H9 (cell line): ENCODE measurements around the gene MYO1E. TPM values are rescaled to one million over a fixed set of nuclear protein-coding genes. Genes with fewer than 3 reads are reported as not detected.

ENCODE experiments used
- DNase-seq: peaks from one replicate; pipeline ENCODE4 v3.0.0-alpha.2; 2017
- H2AFZ ChIP-seq: one replicate; pipeline ENCODE4 v1.6.1; 2013; ENCODE audit warnings: mild to moderate bottlenecking, low read length, control low read depth, moderate library complexity
- H2AK5ac ChIP-seq: 2 replicates; pipeline ENCODE4 v1.6.1; 2013; ENCODE audit warnings: low read length, control low read depth, mixed read lengths; ENCODE audit not compliant: insufficient read length
- H2BK120ac ChIP-seq: one replicate; pipeline ENCODE4 v1.6.1; 2013; ENCODE audit warnings: low read depth, mild to moderate bottlenecking, low read length, control low read depth, inconsistent platforms; ENCODE audit not compliant: poor library complexity, severe bottlenecking
- H2BK12ac ChIP-seq: 2 replicates; pipeline ENCODE4 v1.6.1; 2013; ENCODE audit warnings: low read length, control low read depth, mixed read lengths, low read depth; ENCODE audit not compliant: insufficient read length
- H2BK15ac ChIP-seq: 2 replicates; pipeline ENCODE4 v1.6.1; 2013; ENCODE audit warnings: low read depth, low read length, control low read depth
- H2BK20ac ChIP-seq: one replicate; pipeline ENCODE4 v1.6.1; 2013; ENCODE audit warnings: low read depth, mild to moderate bottlenecking, low read length, control low read depth, inconsistent platforms; ENCODE audit not compliant: poor library complexity, severe bottlenecking
- H2BK5ac ChIP-seq: 2 replicates; pipeline ENCODE4 v1.6.1; 2013; ENCODE audit warnings: low read length, control low read depth, mixed read lengths; ENCODE audit not compliant: insufficient read length
- H3K14ac ChIP-seq: 2 replicates; pipeline ENCODE4 v1.6.1; 2013; ENCODE audit warnings: low read length, control low read depth; ENCODE audit not compliant: insufficient read depth
- H3K18ac ChIP-seq: 2 replicates; pipeline ENCODE4 v1.6.1; 2013; ENCODE audit warnings: low read depth, mild to moderate bottlenecking, mixed read lengths, low read length, control low read depth; ENCODE audit not compliant: insufficient read length
- H3K23ac ChIP-seq: 2 replicates; pipeline ENCODE4 v1.6.1; 2013; ENCODE audit warnings: low read length, control low read depth, mixed read lengths, low read depth; ENCODE audit not compliant: insufficient read length
- H3K23me2 ChIP-seq: 2 replicates; pipeline ENCODE4 v1.6.1; 2013; ENCODE audit warnings: low read depth, mild to moderate bottlenecking, mixed read lengths, low read length, control low read depth; ENCODE audit not compliant: insufficient read length, poor library complexity, severe bottlenecking
- H3K27ac ChIP-seq: 2 replicates; pipeline ENCODE4 v1.5.1; 2013; ENCODE audit warnings: low read length, control low read depth, mixed read lengths, low read depth; ENCODE audit not compliant: insufficient read length
- H3K27me3 ChIP-seq: 2 replicates; pipeline ENCODE4 v1.6.1; 2013; ENCODE audit warnings: low read length, control low read depth, inconsistent platforms; ENCODE audit not compliant: insufficient read depth
- H3K4ac ChIP-seq: 2 replicates; pipeline ENCODE4 v1.6.1; 2013; ENCODE audit warnings: low read depth, mild to moderate bottlenecking, control low read depth, inconsistent platforms, low read length, moderate library complexity
- H3K4me1 ChIP-seq: 2 replicates; pipeline ENCODE4 v1.6.1; 2013; ENCODE audit warnings: low read length, control low read depth, inconsistent platforms; ENCODE audit not compliant: insufficient read depth
- H3K4me2 ChIP-seq: 2 replicates; pipeline ENCODE4 v1.6.1; 2013; ENCODE audit warnings: low read length, control low read depth, mixed read lengths; ENCODE audit not compliant: insufficient read length, insufficient read depth
- H3K56ac ChIP-seq: 2 replicates; pipeline ENCODE4 v1.6.1; 2013; ENCODE audit warnings: low read depth, mild to moderate bottlenecking, mixed read lengths, low read length, control low read depth; ENCODE audit not compliant: insufficient read length
- H3K79me1 ChIP-seq: 2 replicates; pipeline ENCODE4 v1.6.1; 2013; ENCODE audit warnings: low read depth, mild to moderate bottlenecking, moderate library complexity, low read length, control low read depth, inconsistent platforms; ENCODE audit not compliant: insufficient read depth, poor library complexity, severe bottlenecking
- H3K79me2 ChIP-seq: 2 replicates; pipeline ENCODE4 v1.6.1; 2013; ENCODE audit warnings: low read length, control low read depth, inconsistent platforms; ENCODE audit not compliant: insufficient read depth
- H3K9ac ChIP-seq: 2 replicates; pipeline ENCODE4 v1.6.1; 2013; ENCODE audit warnings: low read length, control low read depth, mixed read lengths; ENCODE audit not compliant: insufficient read length; ENCODE audit errors: extremely low read depth
- H3K9me3 ChIP-seq: one replicate; pipeline ENCODE4 v1.6.1; 2013; ENCODE audit warnings: low read depth, low read length, inconsistent platforms; ENCODE audit not compliant: control insufficient read depth
- H3T11ph ChIP-seq: one replicate; pipeline ENCODE4 v1.6.1; 2013; ENCODE audit warnings: mild to moderate bottlenecking, low read length, control low read depth, inconsistent platforms
- H4K20me1 ChIP-seq: one replicate; pipeline ENCODE4 v1.6.1; 2013; ENCODE audit not compliant: control insufficient read depth, insufficient read length, insufficient read depth
- H4K5ac ChIP-seq: 2 replicates; pipeline ENCODE4 v1.6.1; 2013; ENCODE audit warnings: low read depth, mild to moderate bottlenecking, mixed read lengths, low read length, control low read depth; ENCODE audit not compliant: insufficient read length
- H4K8ac ChIP-seq: replicated peaks from 2 replicates; pipeline ENCODE4 v1.6.1; 2013; ENCODE audit warnings: low read length, control low read depth, mixed read lengths, low read depth; ENCODE audit not compliant: insufficient read length
- H4K91ac ChIP-seq: 2 replicates; pipeline ENCODE4 v1.6.1; 2013; ENCODE audit warnings: low read depth, mild to moderate bottlenecking, moderate library complexity, mixed read lengths, low read length, control low read depth; ENCODE audit not compliant: insufficient read length
- H3K27ac Mint-ChIP-seq, 3 experiments: 2 replicates in 2 of 3; 3 replicates in 1 of 3; pipeline ENCODE4 v1.8.0; 2020 to 2021; ENCODE audit warnings: mixed read lengths in 3 of 3, mild to moderate bottlenecking in 1 of 3, moderate library complexity in 1 of 3
- H3K27me3 Mint-ChIP-seq: 2 replicates; pipeline ENCODE4 v1.8.0; 2021; ENCODE audit warnings: low read depth, mild to moderate bottlenecking, moderate library complexity, mixed read lengths
- H3K36me3 Mint-ChIP-seq, 3 experiments: 2 replicates in 2 of 3; 3 replicates in 1 of 3; pipeline ENCODE4 v1.8.0; 2020 to 2021; ENCODE audit warnings: low read depth in 3 of 3, mixed read lengths in 3 of 3; ENCODE audit not compliant: insufficient read depth in 1 of 3
- H3K4me1 Mint-ChIP-seq, 2 experiments: 2 replicates each; pipeline ENCODE4 v1.8.0; 2020; ENCODE audit warnings: mixed read lengths in 2 of 2
- H3K4me3 Mint-ChIP-seq, 2 experiments: 2 replicates in 1 of 2; 3 replicates in 1 of 2; pipeline ENCODE4 v1.8.0; 2020 to 2021; ENCODE audit warnings: mild to moderate bottlenecking in 2 of 2, mixed read lengths in 2 of 2, moderate library complexity in 1 of 2
- H3K9me3 Mint-ChIP-seq, 2 experiments: 2 replicates in 1 of 2; 3 replicates in 1 of 2; pipeline ENCODE4 v1.8.0; 2020; ENCODE audit warnings: mild to moderate bottlenecking in 2 of 2, mixed read lengths in 2 of 2, moderate library complexity in 1 of 2
- CTCF ChIP-seq: fragments of 200-600 bp; sonication (generic); conservative IDR thresholded peaks from 3 replicates; pipeline ENCODE4 v1.8.0; 2021; ENCODE audit warnings: antibody characterized with exemption, mild to moderate bottlenecking
- WGBS: extraction: QIAGEN DNeasy Blood & Tissue Kit; methylation state at CpG from one replicate; pipeline ENCODE4 v1.1.7; 2013; ENCODE audit warnings: missing lambda C conversion rate, low lambda C conversion rate, mixed read lengths; ENCODE audit not compliant: insufficient read length; ENCODE audit errors: extremely low coverage; 5-methylcytosine and 5-hydroxymethylcytosine counted together
- total RNA-seq: library from RNA; stranded (reverse); gene quantifications from 2 replicates; pipeline ENCODE4 v1.2.1, GENCODE V29; 2021

The MYO1E gene
- total RNA-seq, 1 experiment from 2014 or later = 235 TPM

GRCh38 chr15:59115047-59115446 lies 257.6 kb downstream of the MYO1E start:
- no peak for TF ChIP-seq CTCF
- no peak overlapping the region for H3K4me2 ChIP-seq
- no peak overlapping the region for H2BK15ac ChIP-seq
- peaks cover 53 to 89% (median 87%) of the 10 kb centered on the region in 3 experiments; a peak in 6 of 7 replicates for H3K36me3 Mint-ChIP-seq
- H4K20me1 ChIP-seq = no peaks in the 10 kb centered on the region
- no peak overlapping the region for H2BK120ac ChIP-seq
- H2AK5ac ChIP-seq = no peak overlapping the region
- H2BK5ac ChIP-seq = no peak overlapping the region
- no peaks in the 10 kb centered on the region for H3K27me3 ChIP-seq
- no peak overlapping the region for H4K5ac ChIP-seq
- WGBS = no CpG with 5 or more reads among the region's 2 CpGs
- no peak overlapping the region for H2BK12ac ChIP-seq
- no peak overlapping the region; a peak in 1 of 5 replicates for H3K4me3 Mint-ChIP-seq
- no peaks in the 10 kb centered on the region; a peak in 1 of 4 replicates for H3K4me1 Mint-ChIP-seq
- H3K79me1 ChIP-seq = peaks cover 5% of the 10 kb centered on the region
- no peak overlapping the region for H4K91ac ChIP-seq
- no peak overlapping the region for H3K9ac ChIP-seq
- no peaks in the 10 kb centered on the region for H3K23me2 ChIP-seq
- H3K27me3 Mint-ChIP-seq = no peaks in the 10 kb centered on the region
- H3K23ac ChIP-seq = no peak overlapping the region
- H2AFZ ChIP-seq = no peak overlapping the region
- H3K79me2 ChIP-seq = no peaks in the 10 kb centered on the region
- no peak overlapping the region for H2BK20ac ChIP-seq
- no peaks in the 10 kb centered on the region for H3K9me3 ChIP-seq
- H3K14ac ChIP-seq = no peak overlapping the region
- no peaks in the 10 kb centered on the region for H3K4me1 ChIP-seq
- no peak overlapping the region for H3K4ac ChIP-seq
- no peak for DNase-seq
- no peak overlapping the region for H3K27ac ChIP-seq
- no peak overlapping the region for H4K8ac ChIP-seq
- H3K27ac Mint-ChIP-seq = no peak overlapping the region
- H3K9me3 Mint-ChIP-seq = no peaks in the 10 kb centered on the region
- no peak overlapping the region for H3T11ph ChIP-seq
- no peak overlapping the region for H3K56ac ChIP-seq
- H3K18ac ChIP-seq = no peak overlapping the region
